ENCODE results near the gene SCAF4.
A peak's percentile ranks its signal among the peaks of the same experiment; 100 is the strongest.

The SCAF4 gene

GRCh38 chr21:31735511-31735992 is 3.6 kb upstream of the SCAF4 start:
- no peak for DNase-seq

GRCh38 chr21:31733551-31734149 is 1.7 kb upstream of the SCAF4 start:
- no peak for DNase-seq

DNA sequence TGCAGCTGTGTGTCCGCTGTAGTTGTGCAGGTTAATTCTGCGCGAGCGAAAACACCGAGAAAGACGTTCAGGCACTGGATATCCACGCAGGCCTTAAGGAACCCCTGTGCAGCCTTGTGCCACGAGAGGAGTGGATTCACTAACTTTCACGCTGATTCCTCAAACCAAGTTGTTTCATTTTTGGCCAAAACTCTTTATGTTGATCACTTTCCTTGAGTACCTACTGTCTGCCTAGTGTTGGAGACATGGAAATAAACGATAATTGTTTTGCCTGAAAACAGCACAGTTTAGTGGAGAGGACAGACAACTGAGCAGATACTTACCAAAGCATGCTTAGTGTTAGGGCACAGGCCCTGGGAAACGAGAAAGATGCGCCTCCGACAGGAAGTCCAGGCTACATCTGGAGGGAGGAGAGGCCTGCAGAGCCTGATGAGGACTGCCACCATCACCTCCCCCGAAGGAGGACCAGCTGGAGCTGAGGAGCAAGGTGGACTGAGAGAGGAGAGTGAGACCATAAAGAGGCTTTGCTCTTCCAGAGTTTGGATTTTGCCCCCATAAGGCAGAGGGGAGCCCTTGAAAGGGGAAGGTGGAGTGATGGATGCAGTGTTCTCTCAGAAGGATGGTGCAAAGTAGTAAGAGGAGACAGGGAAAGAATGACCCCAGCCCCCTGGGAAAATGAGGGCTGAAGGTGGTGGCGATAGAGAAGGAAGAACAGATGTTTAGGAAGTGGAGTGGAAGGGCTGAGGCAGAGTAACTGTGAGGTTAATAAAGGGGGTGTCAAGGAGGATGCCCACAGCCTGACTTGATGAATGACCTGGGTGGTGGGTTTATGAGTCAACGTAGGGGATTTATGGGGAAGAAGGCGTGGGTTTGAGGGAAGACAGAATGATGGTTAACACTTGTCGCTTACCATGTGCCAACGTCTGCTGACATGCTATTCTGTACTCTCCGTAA is 956 bp upstream of the SCAF4 start:
- DNase-seq, result no peak

GRCh38 chr21:31731056-31731856 is 662 bp downstream of the SCAF4 start:
- peak; percentile 25 for DNase-seq

DNA sequence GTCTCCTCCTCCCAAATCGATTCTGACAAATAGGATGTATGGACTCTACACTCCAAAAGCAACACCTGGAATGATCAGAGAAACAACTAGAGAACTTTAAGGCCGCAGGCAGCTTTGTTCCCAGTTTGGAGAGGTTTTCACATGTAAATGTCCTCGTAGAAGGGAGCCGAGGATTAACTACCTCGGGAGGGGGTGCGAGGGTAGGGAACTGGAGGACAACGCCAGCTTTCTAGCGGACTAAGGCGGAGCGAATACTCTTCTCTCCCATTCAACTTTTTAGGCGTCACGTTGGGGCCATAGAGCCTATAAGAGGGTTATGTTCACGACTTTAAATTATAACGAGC is 1.2 kb downstream of the SCAF4 start:
- DNase-seq, result no peak

GRCh38 chr21:31729622-31730343 is 2.1 kb downstream of the SCAF4 start:
- no peak for DNase-seq

- no peak for DNase-seq
Measured at GRCh38 chr21:31728952-31729351, 3.0 kb downstream of the SCAF4 start.

- no peak for DNase-seq
Measured at GRCh38 chr21:31728191-31728590, 3.7 kb downstream of the SCAF4 start.

DNA sequence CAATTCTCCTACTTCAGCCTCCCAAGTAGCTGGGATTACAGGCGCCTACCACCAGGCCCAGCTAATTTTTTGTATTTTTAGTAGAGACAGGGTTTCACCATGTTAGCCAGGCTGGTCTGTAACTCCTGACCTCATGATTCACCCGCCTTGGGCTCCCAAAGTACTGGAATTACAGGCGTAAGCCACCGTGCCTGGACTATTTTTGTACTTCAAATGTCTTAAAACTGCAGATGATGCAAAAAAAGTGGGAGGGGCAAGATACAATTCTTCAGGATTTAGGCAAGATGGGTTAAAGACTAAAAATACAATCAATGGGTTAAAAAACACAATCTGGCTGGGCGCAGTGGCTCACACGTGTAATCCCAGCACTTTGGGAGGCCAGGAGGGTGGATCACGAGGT is 4.7 kb downstream of the SCAF4 start:
- no peak for DNase-seq

DNA sequence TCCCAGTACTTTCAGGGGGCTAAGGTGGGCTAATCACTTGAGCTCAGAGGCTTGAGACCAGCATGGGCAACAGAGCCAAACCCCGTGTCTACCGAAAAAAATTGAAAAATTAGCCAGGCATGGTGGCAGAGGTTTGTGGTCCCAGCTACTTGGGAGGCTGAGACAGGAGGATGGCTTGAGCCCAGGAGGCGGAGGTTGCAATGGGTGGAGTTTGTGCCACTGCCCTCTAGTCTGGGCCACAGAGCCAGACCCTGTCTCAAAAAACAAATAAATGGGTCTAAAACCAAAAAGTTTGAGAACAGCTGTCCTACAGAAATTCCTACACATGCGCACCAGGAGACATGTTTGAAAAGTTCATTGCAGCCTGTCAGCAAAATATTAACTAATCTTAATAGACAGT is 5.5 kb downstream of the SCAF4 start:
- DNase-seq, result no peak

GRCh38 chr21:31725202-31725839 is 6.6 kb downstream of the SCAF4 start:
- DNase-seq, result no peak

- no peak for DNase-seq
Measured at GRCh38 chr21:31724552-31724951, 7.4 kb downstream of the SCAF4 start.

DNA sequence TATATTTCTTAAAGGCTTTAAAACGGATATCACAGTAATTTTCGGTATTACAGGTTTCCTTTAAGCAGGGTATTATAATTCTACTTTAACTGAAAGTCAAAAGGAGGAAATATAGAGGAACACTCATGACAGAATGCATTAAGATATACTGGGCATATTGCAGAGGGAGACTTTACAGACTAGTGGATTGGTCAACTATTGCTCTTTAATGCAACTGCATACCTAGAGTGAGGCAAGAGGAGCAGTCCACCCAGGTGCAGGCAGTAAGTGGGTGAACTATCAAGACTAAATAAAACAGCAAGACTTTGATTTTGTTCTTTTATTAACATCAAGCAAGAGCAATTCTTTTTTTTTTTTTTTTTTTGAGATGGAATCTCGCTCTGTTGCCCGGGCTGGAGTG is 10.5 kb downstream of the SCAF4 start:
- no peak for DNase-seq

DNA sequence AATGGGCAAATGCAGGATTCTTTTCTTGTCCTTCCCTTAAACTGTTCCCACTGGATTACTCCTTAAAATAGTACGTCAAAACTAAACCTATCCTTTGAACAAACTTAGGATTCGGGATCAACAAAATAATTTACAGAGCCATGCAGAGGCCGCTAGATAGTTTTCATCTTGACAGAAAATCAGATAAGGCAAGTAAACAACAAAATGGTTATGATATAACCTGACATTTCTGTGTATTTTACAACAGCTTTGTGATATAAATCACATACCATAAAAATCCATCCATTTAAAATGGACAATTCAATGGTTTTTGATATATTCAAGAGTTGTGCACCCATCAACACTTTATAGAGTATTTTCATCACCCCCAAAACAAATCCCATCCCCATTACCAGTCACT is 11.2 kb downstream of the SCAF4 start:
- DNase-seq, result no peak

GRCh38 chr21:31720330-31720729 is 11.6 kb downstream of the SCAF4 start:
- no peak for DNase-seq

- no peak for DNase-seq
Measured at GRCh38 chr21:31716106-31716505, 15.8 kb downstream of the SCAF4 start.

DNA sequence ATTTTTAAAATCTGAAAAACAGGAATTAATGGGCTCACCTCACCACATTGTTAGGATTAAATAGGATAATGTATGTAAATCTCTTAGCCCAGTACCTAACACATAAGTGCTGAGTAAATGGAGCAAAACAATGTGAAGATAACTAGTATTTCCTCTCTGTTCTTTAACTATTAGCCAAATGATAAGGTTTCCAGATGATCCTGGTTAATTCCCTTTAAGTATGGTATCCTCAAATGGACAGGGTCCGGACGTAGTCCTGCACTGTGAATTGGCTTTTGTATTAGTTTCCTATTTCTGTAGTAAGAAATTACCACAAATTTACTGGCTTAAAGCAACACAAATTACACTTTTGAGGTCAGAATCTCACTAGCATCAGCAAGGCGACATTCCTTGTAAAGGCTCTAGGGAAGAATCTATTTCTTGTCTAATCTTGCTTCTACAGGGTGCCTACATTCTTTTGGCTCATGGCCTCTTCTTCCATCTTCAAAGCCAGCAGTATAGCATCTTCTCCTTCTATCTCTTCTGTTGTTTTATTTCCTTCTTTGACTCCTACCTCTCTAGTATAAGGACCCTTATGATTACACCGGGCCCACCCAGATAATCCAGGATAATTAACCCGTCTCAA is 17.1 kb downstream of the SCAF4 start:
- DNase-seq, result no peak

GRCh38 chr21:31713973-31714740 is 17.8 kb downstream of the SCAF4 start:
- no peak for DNase-seq

GRCh38 chr21:31713115-31713514 is 18.8 kb downstream of the SCAF4 start:
- DNase-seq, result no peak

DNA sequence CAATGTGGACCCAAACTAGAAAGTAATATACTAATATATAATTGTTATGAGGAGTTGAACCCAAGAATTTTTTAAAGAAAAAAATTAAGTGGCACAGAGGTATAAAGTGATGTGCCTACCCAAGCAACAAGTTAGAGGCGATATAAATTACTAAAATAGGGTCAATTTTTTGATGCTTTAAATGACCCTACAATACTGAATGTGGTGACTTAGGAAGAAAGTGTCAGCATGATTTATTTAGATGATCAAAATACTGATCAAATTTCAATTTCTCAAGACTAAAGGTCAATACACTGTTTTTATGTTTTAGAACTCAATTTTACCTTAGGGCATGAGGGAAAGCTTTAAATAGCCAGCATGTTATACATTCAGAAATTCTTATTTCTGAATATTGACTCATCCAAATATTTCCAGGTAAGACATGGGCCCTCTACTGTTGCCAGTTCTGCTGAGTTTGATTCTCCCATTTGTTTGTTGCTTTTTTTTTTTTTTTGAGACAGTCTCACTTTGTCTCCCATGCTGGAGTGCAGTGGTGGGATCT is 20.1 kb downstream of the SCAF4 start:
- DNase-seq, result no peak

DNA sequence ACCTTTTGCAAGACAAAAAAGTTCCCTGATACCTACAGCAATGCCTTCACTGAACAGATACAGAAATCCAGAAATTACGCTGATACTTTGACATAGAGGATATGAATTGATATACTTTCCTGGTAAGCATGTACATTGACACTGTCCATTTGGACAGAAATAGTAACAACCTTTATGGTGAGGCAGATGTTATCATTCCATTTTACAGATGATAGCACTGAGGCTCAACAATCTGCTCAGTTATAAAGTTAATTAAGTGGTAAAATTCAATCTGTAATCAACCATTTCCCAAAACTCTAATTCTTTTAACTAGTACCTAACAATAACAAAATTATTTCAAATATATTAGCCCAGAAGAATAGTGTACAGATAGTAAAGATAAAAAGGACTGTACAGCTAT is 20.6 kb downstream of the SCAF4 start:
- DNase-seq, result no peak
